GM23338 (cell line): ENCODE data around the gene ADIPOR2.

Experiments used
- CTCF ChIP-seq, 2 experiments: fragments of 200-600 bp in 1 of 2; sonication (generic) in 1 of 2; conservative IDR thresholded peaks; 2 replicates each; pipeline versions ENCODE4 v1.5.1 to v1.6.1; 2016 to 2017; ENCODE audit warnings: antibody characterized with exemption in 2 of 2, low read depth in 2 of 2, mild to moderate bottlenecking in 2 of 2, moderate library complexity in 1 of 2
- EZH2 ChIP-seq: fragments of 200-600 bp; sonication (generic); IDR thresholded peaks from one replicate; pipeline ENCODE4 v1.8.0; 2017; ENCODE audit warnings: antibody characterized with exemption, mild to moderate bottlenecking, low read depth; ENCODE audit not compliant: unreplicated experiment
- JUNB ChIP-seq: IDR thresholded peaks from one replicate; pipeline ENCODE4 v1.6.1; 2016; ENCODE audit warnings: antibody characterized with exemption; ENCODE audit not compliant: unreplicated experiment
- POLR2AphosphoS5 ChIP-seq: IDR thresholded peaks from 2 replicates; pipeline ENCODE4 v1.6.1; 2016; ENCODE audit warnings: antibody characterized with exemption, low read depth

GRCh38 chr12:1814266-1814665 lies 123.4 kb downstream of the ADIPOR2 start:
- no peak for TF ChIP-seq CTCF (conservative IDR thresholded peaks at IDR 0.05; ENCODE audit: low read depth in 2 of 2)
- TF ChIP-seq JUNB: no peak
- TF ChIP-seq POLR2AphosphoS5: no peak
- TF ChIP-seq EZH2: no peak
